HepG2 (cell line): ENCODE measurements around the gene PDS5B.

Experiments
- CHD2 ChIP-seq: IDR thresholded peaks from 2 replicates; pipeline ENCODE4 v1.6.1; 2011; ENCODE audit warnings: low read depth, low read length, improper control_type of control experiment
- CTCF ChIP-seq: sonication (generic); formaldehyde crosslinking; IDR thresholded peaks from 2 replicates; pipeline ENCODE4 v1.5.0; 2020; ENCODE audit warnings: mild to moderate bottlenecking, missing genetic modification reagents, moderate library complexity
- ELF4 ChIP-seq: sonication (generic); formaldehyde crosslinking; IDR thresholded peaks from 2 replicates; pipeline ENCODE4 v1.5.0; 2020; ENCODE audit warnings: missing genetic modification reagents, mild to moderate bottlenecking, moderate library complexity, borderline replicate concordance
- HDAC6 ChIP-seq: fragments of 200-600 bp; sonication (generic); IDR thresholded peaks from 2 replicates; pipeline ENCODE4 v1.7.0; 2017; ENCODE audit warnings: mild to moderate bottlenecking, antibody characterized with exemption, low read length, low read depth
- POLR2A ChIP-seq, 2 experiments: IDR thresholded peaks; 2 replicates each; pipeline ENCODE4 v1.6.1; 2011; ENCODE audit warnings: low read depth in 2 of 2, low read length in 2 of 2, mild to moderate bottlenecking in 1 of 2, moderate library complexity in 1 of 2; ENCODE audit not compliant: insufficient read depth in 1 of 2
- PREB ChIP-seq: sonication (generic); formaldehyde crosslinking; IDR thresholded peaks from 2 replicates; pipeline ENCODE4 v1.4.0; 2020; ENCODE audit warnings: missing genetic modification reagents
- USF2 ChIP-seq, 2 experiments: sonication (generic) in 1 of 2; formaldehyde crosslinking in 1 of 2; IDR thresholded peaks; 2 replicates each; pipeline versions ENCODE4 v1.5.1 to v1.6.1; 2011 to 2020; ENCODE audit warnings: borderline replicate concordance in 1 of 2, low read depth in 1 of 2, low read length in 1 of 2, mild to moderate bottlenecking in 1 of 2, missing genetic modification reagents in 1 of 2, moderate library complexity in 1 of 2
- ZFAT ChIP-seq: sonication (generic); formaldehyde crosslinking; conservative IDR thresholded peaks from 2 replicates; pipeline ENCODE4 v1.8.1; 2023; ENCODE audit warnings: missing genetic modification reagents, inconsistent platforms
- ZFP36 ChIP-seq: fragments of 150-350 bp; IDR thresholded peaks from 2 replicates; pipeline ENCODE4 v1.6.1; 2018; ENCODE audit warnings: borderline replicate concordance, low read length, low read depth; ENCODE audit not compliant: partially characterized antibody
- ZNF263 ChIP-seq: sonication (generic); formaldehyde crosslinking; IDR thresholded peaks from 2 replicates; pipeline ENCODE4 v1.4.0; 2020; ENCODE audit warnings: missing genetic modification reagents

GRCh38 chr13:32682740-32683139 lies 96.5 kb downstream of the PDS5B start:
- TF ChIP-seq ZFP36 (no peak), CTCF (CRISPR knock-in tag) (no peak), ELF4 (no peak), HDAC6 (no peak), ZNF263 (CRISPR knock-in tag) (no peak), USF2 (IDR thresholded peaks at IDR 0.05; ENCODE audit: low read depth, low read length) (no peak), USF2 (CRISPR knock-in tag; IDR thresholded peaks at IDR 0.05; ENCODE audit: borderline replicate concordance) (no peak), POLR2A (IDR thresholded peaks at IDR 0.05; ENCODE audit: insufficient read depth in 1 of 2, low read depth in 2 of 2, low read length in 2 of 2) (no peak), CHD2 (no peak), PREB (no peak), ZFAT (CRISPR knock-in tag) (no peak)
